HG03025 (cell line): ENCODE results near the gene ATP2A2.

Source experiments
- ATAC-seq: cut with Tn5 transposase; IDR thresholded peaks from one replicate; pipeline ENCODE4 v1.9.1; 2021; ENCODE audit warnings: mild to moderate bottlenecking, moderate library complexity; ENCODE audit not compliant: unreplicated experiment, low FRiP score

ATP2A2 gene

DNA sequence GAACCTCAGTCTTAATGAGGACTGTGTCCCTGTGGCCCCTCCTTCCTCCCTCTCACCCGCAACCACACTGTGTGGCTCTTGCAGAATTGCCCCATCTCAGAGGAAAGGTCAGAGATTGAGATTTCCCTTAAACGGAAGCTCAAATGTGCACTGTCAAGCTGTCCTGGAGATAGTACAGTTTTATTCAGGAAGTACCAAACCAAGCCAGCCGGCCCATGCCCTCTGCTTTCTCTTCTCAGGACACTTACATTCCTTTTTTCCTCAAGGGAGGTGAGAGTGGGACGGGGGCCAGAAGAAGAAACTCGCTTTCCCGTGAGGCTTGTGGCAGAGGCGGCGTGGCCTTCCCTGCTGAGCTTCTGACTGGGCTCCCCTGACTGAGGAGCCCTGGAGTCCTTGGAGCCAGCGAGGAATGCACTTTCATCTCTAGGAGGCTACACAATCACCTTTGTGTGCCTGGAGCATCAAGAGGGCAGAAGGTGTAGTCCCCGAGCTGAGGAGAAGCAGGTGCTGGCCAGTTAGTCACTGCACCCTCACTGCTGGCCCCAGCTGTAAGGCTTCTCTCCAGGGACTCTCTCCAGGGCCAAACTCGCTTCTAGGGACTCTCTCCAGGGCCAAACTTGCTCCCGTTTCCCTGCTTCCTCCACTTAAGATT, 24.1 kb upstream of the ATP2A2 start:
- ATAC-seq: no peak

DNA sequence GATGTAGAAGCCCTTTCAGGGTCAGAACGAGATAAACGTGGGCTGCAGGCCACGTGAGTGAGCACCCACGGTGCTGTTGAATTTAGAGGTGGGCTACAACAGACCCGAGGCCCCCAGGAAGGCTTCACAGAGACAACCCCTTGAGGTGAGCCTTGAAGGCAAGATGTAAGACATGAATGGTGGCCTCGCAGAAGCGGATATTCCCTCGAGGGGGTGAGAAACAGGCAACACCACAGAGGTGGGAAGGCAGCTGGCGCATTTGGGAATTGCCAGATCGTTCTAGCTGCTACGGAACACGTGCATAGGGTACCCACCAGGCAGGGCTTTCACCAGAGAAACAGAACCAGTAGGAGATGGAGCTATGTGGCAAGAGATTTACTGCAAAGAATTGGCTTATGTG, 22.6 kb upstream of the ATP2A2 start:
- no peak for ATAC-seq

DNA sequence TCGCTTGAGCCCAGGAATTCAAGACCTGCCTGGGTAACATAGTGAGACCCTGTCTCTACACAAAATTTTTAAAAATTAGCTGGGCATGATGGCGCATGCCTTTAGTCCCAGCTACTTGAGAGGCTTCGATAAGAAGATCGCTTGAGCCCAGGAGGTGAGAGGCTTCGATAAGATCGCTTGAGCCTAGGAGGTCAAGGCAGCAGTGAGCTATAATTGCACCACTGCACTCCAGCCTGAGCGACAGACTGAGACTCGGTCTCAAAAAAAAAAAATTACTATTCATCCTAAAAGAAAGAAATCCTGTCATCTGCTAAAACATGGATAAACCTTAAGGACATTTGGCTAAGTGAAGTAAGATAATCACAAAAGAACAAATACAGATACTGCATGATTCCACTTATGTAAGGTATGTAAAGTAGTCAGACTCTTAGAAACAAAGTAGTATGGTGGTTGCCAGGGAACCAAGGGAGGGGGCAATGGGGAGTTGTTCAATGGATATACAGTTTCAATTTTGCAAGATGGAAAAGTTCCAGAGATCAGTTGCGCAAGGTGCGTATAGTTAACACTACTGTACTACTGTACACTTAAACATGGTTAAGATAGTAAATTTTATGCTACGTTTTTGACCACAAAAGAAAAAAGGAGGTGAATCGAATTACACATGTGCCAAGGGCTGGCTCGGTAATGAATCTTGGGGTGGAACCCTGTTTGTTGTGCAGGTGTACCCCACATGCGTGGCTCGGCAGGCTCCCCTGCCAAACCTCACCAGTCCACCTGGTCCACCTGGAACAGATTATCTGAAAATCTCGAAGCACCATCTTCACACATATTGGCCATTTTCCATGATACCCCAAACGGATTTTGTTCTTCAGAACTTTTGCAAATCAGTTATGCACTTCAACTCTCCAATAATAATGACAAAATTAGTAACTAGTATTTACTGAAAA, 18.3 kb upstream of the ATP2A2 start:
- no peak for ATAC-seq

DNA sequence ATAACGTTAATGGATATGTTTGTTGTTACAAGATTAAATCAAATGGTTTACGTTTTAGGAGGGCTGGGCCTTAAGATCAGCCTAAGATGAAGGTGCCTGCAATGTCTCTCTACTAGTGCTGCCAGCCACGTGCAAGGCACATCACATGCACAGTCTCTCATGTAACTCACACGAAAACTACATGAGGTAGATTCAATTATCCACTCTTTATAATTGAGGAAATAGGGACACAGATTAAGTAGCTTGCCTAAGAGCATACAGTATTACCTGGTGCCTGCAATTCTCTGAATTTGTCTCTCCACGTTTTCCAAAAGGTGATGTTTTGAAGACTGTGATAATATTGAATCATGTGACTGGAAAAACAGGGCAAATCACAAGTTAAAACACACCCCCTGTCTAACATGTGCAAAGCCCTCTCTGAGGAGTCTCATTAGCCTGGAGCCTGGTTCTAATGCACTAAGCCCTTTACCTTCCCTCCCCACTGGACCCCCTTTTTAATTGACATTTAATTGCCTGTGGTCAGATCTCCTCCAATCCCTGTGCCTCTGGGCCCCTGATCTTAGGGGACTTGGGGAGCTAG, 14.6 kb upstream of the ATP2A2 start:
- no peak for ATAC-seq

DNA sequence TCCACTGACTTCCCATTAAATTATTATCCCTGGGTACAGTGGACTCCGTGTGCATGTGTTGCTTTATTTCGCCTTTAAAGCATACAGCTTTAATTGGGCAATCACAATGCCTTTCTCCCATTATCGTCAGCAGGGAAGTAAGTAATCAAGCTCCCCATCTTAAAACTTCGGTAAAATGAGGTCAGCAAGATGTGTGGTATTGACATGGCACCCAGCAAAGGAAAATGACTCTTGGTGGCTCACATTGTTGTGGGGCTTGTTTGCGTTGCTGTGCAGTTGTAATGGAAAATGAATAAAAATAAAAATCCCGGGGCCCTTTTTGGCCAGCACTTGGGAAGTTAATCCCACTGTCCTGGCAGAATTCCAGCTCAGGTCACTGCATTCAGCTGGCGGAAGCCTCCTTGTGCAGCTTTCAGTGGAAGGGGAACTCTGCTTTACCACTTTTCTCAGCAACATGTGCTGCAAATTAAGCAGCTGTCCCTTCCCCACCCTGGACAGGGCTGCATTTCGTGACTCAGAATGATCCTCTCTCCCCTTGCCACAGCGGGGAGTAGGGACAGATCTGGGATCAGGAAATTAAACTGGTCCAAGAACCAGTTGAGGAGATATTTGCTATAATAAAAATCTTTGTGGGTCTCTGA, 13.9 kb upstream of the ATP2A2 start:
- ATAC-seq: no peak

DNA sequence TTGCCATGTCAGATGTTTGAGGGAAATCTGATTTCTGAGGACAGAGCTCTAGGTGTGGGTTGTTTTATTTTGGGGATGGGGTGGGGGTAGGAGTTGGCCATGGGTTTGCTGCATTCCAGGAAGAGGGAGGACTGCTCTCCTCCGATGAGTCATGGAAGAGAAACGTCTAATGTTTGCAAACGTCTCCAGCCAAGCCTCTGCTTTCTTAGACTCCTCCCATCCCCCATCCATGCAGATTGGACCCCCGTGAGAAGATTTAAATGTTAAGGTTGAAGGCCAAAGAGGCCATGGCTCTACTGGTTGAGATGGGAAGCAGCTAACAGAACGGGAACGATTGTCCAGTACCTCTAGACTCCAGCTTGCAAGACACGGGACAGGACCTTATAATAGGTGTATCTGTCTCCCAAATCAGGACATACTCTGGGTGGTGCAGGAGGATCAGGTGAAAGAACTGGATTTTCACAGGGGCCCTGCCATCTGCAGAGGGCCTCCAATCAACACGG, 11.4 kb upstream of the ATP2A2 start:
- no peak for ATAC-seq

DNA sequence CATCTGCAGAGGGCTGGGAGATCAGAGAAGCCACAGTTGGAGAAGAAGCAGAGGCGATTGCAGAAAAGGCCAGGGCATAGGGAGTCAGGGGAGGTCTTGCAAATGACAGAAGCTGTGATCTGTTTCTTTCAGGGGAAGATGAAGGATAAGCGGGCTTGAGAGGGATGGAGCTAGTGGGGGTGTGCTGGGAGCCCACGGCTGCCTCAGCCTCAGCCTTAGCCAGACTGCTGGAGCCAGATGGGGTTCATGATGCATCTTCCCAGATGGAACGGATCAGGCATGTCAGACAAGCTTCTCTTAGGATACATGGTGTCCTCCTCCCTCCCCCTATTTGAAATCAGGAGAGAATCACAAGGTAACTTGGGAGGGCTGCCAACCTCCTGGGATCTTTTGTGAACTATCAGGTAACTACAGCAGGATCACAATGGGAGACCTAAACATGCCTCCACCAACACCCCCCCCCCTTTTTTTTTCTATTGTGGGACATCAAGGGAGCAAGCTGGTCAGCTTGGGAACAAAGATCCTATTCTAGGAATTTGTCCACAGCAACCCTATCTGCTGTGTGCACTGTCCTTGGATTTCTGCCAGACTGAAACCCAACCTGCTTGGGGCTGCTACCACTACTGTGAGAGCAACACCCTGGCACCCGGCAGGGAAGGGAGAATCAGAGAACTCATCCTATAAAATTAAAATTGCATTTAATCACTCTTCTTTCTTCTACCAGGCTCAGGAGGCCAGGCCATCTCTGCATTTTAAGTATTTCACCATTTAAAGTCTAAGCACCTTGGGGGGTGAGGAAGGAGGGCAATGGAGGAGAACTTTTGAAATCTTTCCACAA, 10.7 kb upstream of the ATP2A2 start:
- no peak for ATAC-seq

DNA sequence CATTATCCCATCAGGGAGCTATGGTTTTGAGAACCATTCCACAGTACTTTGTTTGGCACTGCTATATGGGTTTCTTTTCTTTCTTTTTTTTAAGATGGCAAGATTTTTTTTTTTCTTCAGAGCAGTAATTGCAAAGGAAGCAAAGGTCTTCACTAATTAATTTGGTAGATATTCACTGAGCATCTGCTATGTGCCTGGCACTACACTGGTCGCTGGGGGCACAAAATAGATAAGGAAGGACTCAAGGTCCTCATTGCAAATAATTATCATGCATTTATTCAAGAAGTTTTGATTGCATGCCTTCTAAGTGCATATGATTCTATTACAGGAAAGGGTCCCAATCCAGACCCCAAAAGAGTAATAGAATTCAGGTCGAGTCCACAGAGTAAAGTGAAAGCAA, 10.0 kb upstream of the ATP2A2 start:
- no peak for ATAC-seq

DNA sequence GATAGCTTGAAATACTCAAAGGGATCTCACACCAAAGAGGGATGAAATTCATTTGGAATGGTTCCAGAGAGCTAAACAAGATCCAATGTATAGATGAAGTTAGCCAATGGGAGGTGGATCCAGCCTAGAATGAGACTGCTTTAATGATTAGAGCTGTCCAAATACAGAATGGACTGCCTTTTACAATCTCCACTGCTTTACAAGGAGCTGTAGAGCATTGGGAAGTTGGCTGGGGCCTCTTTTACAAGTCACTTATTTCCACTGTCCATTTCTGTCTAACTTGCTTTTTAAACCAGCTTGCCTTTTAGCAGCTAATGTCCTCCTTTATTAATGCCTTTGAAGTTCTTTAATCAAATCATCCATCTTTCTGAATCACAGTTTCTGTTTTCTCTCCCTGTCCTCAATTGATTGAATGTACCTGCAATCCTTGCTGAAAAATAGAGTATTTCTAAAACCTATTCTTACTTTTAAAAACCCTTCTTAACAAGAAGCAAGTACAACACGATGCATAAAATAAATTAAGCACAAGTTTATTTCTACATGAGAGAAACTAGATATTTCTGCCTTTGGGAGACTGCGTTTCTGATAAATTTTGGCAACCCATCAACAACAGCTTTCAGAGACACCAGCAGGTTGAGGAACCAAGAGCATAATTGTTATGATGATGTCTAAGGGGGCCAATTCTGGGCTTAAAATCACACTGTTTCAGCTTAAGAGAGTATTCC, 3.4 kb upstream of the ATP2A2 start:
- ATAC-seq: no peak

DNA sequence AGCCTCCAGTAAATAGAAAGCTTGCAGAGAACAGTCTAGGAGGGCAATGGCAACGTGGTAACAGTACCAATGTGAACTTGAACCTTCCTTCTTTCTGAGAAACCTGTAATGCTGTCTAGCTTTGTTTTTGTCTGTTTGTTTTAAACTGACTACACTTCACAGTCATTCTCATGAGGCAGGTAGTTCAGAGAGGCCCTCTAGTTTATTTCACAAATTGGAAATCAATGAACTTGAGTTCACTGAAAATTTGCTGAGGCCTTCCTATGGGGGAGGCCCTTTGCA, 2.9 kb upstream of the ATP2A2 start:
- ATAC-seq: no peak

DNA sequence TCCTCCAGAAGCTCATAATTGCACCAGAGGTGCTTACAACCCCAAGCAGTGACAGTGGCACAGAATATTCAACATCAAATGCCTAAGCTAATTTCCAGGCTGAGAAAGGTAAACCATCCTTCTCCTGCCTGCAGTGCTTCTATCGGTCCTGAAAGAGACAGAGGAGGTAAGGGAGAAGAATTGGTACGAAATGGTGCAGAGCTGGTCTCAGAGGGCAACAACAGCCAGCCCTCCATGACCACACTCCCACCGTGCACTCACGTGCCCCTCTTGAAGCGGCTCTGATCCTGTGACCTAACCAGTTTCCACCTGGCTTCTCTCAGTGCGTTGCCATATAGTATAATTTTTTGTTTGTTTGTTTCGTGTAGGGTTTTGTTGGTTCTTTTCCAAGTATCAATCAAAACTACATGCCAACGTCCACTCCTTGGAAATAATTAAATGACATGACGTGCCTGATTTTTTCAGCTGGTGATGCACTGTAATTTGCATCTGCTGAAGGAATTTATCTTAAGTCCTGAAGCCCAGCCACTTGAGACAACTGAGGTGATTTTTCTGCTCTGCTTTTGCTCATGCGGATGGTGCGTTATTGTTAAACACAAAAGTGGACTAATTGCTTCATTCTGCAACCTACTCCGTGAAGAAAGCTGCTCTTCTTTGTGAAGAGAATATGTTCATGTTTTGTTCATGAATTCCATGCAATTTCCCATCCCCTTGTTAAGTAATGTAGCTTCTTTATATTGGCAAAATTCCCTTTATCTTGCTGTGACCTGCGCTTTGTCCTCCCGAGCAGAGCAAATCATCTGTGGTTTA, 1.3 kb upstream of the ATP2A2 start:
- ATAC-seq: no peak

DNA sequence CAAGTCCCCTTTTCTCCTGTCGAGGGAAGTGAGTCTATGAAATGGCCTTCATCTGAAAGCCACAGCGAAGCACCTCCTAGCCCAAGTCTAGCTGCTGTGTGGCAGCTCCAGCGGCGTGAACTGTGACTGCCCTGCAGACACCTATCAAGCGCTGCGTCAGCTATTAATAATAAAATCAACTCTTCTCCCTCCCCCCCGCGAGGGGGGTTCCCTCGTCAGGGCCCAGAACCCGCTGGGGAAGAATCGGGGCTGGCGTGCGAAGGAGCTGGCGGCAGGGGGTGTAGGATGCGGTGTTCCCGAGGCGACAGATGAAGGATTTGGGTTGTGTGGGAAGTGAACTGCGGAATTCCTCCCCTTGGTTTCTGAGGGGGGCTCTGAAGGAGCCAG, 662 bp upstream of the ATP2A2 start:
- peak; percentile 1 for ATAC-seq

DNA sequence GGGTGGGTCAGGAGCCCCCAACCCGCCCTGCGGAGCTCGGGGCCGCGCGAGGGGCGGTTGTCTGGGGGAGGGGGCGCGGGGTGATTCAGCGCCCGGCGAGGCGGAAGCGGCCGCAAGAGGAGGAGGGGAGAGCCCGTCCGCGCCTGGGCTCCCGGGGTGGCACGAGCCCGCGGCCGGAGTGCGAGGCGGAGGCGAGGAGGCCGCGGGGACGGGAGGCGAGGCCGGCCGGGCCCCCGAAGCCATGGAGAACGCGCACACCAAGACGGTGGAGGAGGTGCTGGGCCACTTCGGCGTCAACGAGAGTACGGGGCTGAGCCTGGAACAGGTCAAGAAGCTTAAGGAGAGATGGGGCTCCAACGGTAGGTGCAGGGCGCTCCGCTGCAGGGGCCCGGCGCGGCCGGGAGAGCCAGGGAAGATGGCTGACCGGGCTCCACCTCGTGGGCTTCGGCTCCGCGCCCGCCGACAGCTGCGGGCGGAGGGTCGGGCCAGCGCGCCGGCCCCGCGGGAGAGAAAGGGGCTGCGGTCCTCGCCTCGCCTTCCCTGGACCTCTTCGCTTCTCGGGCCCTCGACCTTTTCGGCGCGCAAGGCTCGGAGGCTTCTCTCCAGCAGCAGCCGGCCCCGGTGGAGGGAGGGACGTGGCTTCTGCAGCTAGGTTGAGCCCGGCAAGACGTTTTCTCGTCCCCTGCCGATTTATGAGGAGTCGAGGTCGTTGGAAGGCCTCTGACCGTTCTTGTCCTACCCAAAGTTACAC, 677 bp downstream of the ATP2A2 start:
- ATAC-seq: peak; percentile 29

DNA sequence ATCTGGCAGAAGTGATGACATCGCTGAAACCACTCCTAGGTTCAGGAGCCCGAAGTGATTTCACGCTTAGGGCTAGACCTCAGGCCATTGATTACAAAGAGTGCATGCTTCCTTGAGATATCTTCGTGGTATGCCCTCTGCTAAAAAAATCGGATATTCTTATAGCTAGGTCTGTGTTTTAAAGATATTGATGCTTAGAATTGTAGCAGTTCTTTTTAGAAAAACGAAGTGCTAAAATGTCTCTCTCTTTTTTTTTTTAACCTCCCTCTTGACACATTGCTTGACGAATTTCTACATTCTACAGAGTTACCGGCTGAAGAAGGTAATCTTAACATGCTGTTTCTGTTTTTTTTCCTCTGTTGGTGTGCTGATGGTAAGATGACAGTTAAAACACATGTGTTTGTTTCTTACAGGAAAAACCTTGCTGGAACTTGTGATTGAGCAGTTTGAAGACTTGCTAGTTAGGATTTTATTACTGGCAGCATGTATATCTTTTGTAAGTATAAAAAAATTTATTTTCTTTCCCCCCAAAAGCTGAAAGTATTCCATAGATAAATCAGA, 1.3 kb downstream of the ATP2A2 start:
- no peak for ATAC-seq

DNA sequence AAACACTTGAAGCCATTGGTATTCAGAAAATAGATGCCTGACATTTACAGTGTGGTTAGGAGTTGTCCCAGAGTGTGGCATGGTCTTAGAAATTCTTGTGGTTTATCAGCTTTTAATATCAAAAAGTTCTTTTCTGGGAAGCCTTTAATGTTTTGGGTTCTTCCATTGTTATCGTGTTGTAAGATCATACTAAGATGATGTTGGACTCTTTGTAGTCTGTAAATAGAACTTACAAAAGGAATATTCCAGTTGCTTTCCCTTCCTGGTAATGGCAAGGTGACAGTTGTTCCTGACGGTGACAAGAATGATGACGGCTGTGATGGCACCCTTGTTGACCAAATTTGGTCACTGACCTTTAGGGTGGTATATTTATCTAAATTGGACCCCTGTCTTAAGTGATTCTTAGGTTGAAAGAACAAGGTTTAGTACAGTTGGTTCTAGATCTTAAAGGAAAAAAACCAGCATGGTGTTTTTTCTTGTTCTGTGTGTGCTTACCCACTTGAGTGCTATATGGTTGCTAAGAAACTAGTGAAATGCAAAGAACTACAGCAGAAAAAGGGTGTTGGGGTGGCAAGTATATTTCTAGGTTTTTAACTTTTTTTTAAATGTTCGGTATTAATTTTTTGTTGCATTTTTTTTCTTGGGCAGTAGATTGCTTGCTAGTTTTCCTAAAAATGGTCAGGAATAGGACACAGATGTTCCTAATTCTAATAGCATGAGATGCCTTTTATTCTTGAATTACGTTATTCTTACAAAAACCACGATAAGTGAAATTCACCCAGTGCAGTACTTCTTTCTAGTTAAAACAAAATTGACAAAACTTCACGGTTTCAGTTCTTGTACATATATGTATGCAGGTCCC, 2.1 kb downstream of the ATP2A2 start:
- ATAC-seq: no peak

DNA sequence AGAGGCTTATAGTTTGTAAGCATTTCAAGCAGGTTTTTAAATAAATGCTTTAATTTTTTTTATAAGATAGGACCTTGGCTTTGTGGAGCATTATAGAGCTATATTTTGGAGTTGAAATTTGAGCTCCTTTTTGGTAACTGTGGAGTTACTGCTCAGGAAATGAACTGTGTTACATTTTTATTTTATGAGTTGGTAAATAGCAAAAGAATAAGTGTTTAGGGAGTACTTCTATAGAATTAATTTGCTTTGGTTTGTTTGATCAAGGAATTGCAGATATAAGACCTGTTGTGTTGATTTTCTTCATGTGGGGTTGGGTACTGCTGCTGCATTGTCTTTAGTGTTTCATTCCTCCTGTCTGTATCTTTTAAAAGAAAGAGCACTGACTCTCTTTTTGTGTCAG, 3.5 kb downstream of the ATP2A2 start:
- no peak for ATAC-seq

DNA sequence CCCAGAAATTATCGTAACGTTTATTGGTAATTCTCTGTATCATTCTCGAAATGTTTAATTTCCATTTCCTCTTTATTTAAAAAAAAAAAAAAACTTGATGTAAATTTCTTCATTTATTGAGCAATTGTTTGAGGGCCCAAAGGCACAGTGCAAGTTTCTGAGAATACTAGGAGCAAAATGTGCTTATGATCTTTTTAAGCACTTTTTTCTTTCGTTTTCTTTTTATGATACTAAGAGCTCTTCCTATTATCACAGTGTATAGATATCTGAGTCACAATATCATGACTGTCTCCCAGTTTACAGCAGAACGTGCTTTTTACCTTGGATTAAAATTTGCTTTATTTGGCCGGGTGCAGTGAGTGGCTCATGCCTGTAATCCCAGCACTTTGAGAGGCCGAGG, 5.6 kb downstream of the ATP2A2 start:
- ATAC-seq: no peak
